ENCODE results near the gene TMSB4X. TPM values are rescaled to one million over a fixed set of nuclear protein-coding genes. Genes with fewer than 3 reads are reported as not detected.

The TMSB4X gene
- total and polyA plus RNA-seq, 2 of the 4 experiments (the other 2 are of a cell fraction): 4,648 to 11,116 TPM

DNA sequence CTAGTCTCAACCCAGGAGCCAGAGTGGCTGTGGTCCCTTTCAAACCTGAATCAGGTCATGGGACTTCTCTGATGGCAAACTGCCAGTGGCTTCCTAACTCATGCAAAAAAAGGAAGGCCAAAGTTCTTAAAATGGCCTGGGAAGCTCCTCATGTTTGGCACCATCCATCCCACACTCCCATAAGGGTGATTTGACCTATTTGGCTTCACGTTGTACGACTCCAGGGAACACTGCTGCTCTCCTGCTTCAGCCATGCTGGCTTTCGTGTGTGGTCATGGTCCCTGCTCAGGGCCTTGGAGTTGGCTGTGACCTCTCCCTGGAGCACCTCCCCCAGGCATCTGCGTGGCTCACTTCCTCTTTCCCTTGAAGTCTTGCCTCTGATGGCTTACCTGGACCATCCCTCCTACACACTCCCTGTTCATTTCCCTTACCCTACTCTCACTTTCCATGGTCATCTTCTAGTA lies 12.8 kb upstream of the TMSB4X start:
- H4K91ac ChIP-seq (ENCODE audit: insufficient read depth, low read depth, low read length): no peak overlapping the region
- H3K9me1 ChIP-seq (ENCODE audit: insufficient read depth, low read length): no peaks in the 10 kb centered on the region
- no peak overlapping the region; the same call in 1 of the 2 replicates for H2AK5ac ChIP-seq (ENCODE audit: low read depth, low read length)
- no peak overlapping the region for H3K18ac ChIP-seq (ENCODE audit: low read depth, low read length)
- H3K4me2 ChIP-seq (ENCODE audit: low read depth, low read length): no peak overlapping the region
- no peaks in the 10 kb centered on the region for H3K36me3 ChIP-seq (ENCODE audit: control insufficient read depth, insufficient read depth, low read length)
- peak overlapping the region; percentile 44 for H2AK9ac ChIP-seq (replicated peaks; ENCODE audit: low read depth, low read length, poor library complexity)
- in situ Hi-C loops (cut with MboI; ENCODE audit: low sequenced_read_pairs): loop anchor here (10.0 to 25.0 kb wide), 3 partner anchors 523 to 1075 kb away; partner anchors contain the start of genes GEMIN8, OFD1 and TRAPPC2
- no peak overlapping the region for H3K27ac ChIP-seq (ENCODE audit: insufficient read depth, low read length)
- no peaks in the 10 kb centered on the region for H3K79me1 ChIP-seq (ENCODE audit: low read depth in 1 of 2, low read length in 2 of 2)
- H3K27me3 ChIP-seq (ENCODE audit: control insufficient read depth, insufficient read depth, low read length): no peaks in the 10 kb centered on the region
- no peak overlapping the region for H3K9ac ChIP-seq (ENCODE audit: low read depth, low read length)
- TF ChIP-seq CTCF (conservative IDR thresholded peaks at IDR 0.05; ENCODE audit: low read depth, low read length) (no peak), MAFK (IDR thresholded peaks at IDR 0.05; ENCODE audit: low read depth, low read length) (no peak), RFX5 (IDR thresholded peaks at IDR 0.05; ENCODE audit: low read depth, low read length) (no peak), NFE2L2 (IDR thresholded peaks at IDR 0.05; ENCODE audit: low read depth, low read length) (no peak), ELK1 (IDR thresholded peaks at IDR 0.05; ENCODE audit: borderline replicate concordance, low read depth, low read length) (no peak), POLR2A (IDR thresholded peaks at IDR 0.05; ENCODE audit: low read depth, low read length) (no peak), SMC3 (IDR thresholded peaks at IDR 0.05; ENCODE audit: low read depth, low read length) (no peak), MXI1 (IDR thresholded peaks at IDR 0.05; ENCODE audit: borderline replicate concordance, low read depth, low read length) (no peak), CEBPB (IDR thresholded peaks at IDR 0.05; ENCODE audit: low read depth, low read length) (no peak), RCOR1 (IDR thresholded peaks at IDR 0.05; ENCODE audit: insufficient replicate concordance, low read length) (no peak), RAD21 (IDR thresholded peaks at IDR 0.05; ENCODE audit: low read length) (no peak), FOS (IDR thresholded peaks at IDR 0.05; ENCODE audit: low read depth, low read length) (no peak), BHLHE40 (IDR thresholded peaks at IDR 0.05; ENCODE audit: low read depth, low read length) (no peak), MAZ (IDR thresholded peaks at IDR 0.05; ENCODE audit: borderline replicate concordance, low read depth, low read length) (no peak), CHD1 (IDR thresholded peaks at IDR 0.05; ENCODE audit: low read depth, low read length) (no peak)
- TF ChIP-seq, protein P1, sequence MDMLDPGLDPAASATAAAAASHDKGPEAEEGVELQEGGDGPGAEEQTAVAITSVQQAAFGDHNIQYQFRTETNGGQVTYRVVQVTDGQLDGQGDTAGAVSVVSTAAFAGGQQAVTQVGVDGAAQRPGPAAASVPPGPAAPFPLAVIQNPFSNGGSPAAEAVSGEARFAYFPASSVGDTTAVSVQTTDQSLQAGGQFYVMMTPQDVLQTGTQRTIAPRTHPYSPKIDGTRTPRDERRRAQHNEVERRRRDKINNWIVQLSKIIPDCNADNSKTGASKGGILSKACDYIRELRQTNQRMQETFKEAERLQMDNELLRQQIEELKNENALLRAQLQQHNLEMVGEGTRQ (IDR thresholded peaks at IDR 0.05; ENCODE audit: low read depth, low read length): no peak
- H4K5ac ChIP-seq (ENCODE audit: low read depth, low read length): no peak overlapping the region
- no peak overlapping the region for H4K8ac ChIP-seq (ENCODE audit: low read depth in 2 of 2, low read length in 2 of 2)
- H2BK120ac ChIP-seq (ENCODE audit: low read depth, low read length): no peak overlapping the region
- no TSS peak for BruUV-seq (replicated peaks)
- intact Hi-C loops (cut with micrococcal nuclease): no loop called here
- ChIA-PET CTCF (no interaction called here), POLR2A (ENCODE audit: unreplicated experiment) (no interaction called here)
- no peak overlapping the region for H3K4ac ChIP-seq (ENCODE audit: low read depth, low read length)
- H3K9me3 ChIP-seq (ENCODE audit: control insufficient read depth, insufficient read depth, low read length): no peaks in the 10 kb centered on the region
- H3K56ac ChIP-seq (ENCODE audit: extremely low read depth, insufficient read depth, low read length): no peak overlapping the region
- no peak for DNase-seq
- dilution Hi-C loops (cut with HindIII; ENCODE audit: low sequenced_read_pairs, unreplicated experiment): no loop called here
- no peak overlapping the region for H2BK20ac ChIP-seq (ENCODE audit: low read depth, low read length)
- no peak overlapping the region for H3K4me3 ChIP-seq (ENCODE audit: insufficient read depth, low read depth, low read length)
- H3K4me1 ChIP-seq (ENCODE audit: control insufficient read depth, insufficient read depth, low read length): peaks cover 2% of the 10 kb centered on the region; the same call in 1 of the 2 replicates
- no peak overlapping the region for H3K14ac ChIP-seq (replicated peaks; ENCODE audit: low read depth, low read length)
- ATAC-seq (ENCODE audit: low read depth): no peak
- H2AFZ ChIP-seq (replicated peaks; ENCODE audit: low read length, poor library complexity): peak overlapping the region; percentile 5
- H3K23ac ChIP-seq (ENCODE audit: low read depth, low read length): no peak overlapping the region
- no peak overlapping the region for H2BK5ac ChIP-seq (ENCODE audit: low read depth, low read length, poor library complexity, severe bottlenecking)
- H2BK15ac ChIP-seq (ENCODE audit: low read depth, low read length): no peak overlapping the region
- H4K20me1 ChIP-seq (ENCODE audit: insufficient read depth, low read length): no peaks in the 10 kb centered on the region
- 58% methylated on average over 3 of the region's 4 CpGs; no CpG with 5 or more reads in 1 of the 2 experiments for WGBS, 2 experiments (ENCODE audit: extremely low coverage in 2 of 2, insufficient read length in 1 of 2)
